Activated CD4-positive, alpha-beta T cell treated with anti-CD3 and anti-CD28 coated beads, Interleukin-2, amount 50 U/mL, for 4 hours (primary cell): ENCODE data around the gene CFAP52.
"Not testable (repeated sequence)": the region's sequence is repeated elsewhere in the genome, so short reads cannot be mapped to it uniquely, and the experiment has no call there.

Source experiments
- DNase-seq, 2 experiments: peaks; one replicate each; pipeline ENCODE4 v3.0.0-alpha.2; 2020

CFAP52 gene

DNA sequence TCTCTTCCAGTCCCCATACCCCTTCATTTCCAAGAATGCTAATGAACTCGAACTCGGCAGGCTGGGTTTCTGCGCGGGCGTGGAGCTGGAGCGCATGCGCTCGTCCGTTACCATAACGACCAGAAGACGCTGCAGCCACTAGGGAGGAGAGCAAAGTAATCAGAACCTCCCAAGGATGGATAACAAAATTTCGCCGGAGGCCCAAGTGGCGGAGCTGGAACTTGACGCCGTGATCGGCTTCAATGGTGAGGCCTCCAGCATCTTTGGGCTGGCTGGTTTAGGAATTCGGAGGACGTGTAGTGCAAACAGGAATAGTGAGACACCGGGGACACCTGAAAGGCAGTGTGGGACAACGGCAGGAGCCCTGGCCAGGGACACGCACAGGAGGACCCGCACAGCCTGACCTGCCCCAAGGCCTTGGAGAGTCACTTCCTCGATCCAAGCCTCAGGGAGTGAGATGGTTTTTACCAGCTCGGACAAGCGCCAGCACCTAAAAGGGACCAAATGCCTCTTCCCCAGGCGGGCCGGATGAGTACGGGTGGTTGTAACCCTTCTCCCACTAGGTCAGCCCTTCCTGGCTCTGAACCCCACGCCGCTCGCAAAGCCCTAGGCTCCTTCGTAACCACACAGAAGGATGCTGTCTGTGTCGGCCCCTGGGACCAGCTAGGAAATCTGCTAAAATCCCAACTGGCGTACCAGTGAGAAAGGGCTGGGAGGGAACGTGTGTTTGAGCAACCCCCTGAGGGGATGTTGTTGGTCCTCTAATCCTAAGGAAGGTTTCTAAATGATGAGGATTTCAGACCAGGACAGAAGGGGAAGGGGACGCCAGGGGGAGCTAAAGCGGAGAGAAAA lies at the start of gene CFAP52:
CFAP52 (plus strand) TSS at position 122 of the 852 bp plus-strand sequence; CDS start at position 176, 54 bp downstream.
- DNase-seq: peak; percentile 73

DNA sequence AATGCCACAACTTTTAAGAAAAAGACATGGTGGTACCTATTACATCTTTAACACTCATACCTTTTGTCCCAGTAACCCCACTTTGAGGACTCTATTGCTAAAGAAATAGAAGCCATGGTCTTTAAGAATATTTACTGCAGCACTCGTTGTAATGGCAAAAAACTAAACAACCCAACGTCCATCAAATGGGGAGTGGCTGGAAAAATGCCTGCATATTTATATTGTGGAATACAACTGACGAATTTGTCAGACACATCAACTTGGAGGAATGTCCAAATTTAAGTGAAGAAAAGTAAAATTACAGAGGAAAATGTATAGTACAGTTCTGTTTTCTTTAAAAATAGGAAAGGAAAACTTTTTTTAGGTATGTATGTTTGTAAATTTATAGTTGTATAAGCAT lies 48.7 kb upstream of the CFAP52 start:
- no peak for DNase-seq

- DNase-seq: no peak
Observed at GRCh38 chr17:9529033-9529700, 47.3 kb upstream of the CFAP52 start.

GRCh38 chr17:9531034-9531433 lies 45.4 kb upstream of the CFAP52 start:
- no peak for DNase-seq

DNA sequence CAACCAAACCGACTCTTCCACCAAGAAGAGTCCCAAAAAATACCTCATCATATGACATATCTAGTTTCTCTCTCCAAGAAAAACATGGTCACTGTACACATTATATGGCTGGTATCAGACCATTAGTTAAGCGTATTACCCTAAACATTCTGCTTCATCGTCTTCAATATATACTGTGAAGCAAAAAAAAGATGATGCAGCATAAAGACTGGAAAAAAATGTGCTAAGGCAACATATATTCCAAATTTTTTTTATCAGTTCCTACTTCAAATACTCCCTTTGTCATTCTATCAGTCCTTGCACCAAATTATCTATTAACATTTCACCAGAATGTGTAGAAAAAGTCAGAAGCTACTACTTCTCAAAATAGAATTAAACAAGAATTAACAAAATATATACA lies 43.7 kb upstream of the CFAP52 start:
- DNase-seq: no peak

- no peak for DNase-seq
Observed at GRCh38 chr17:9533441-9533840, 43.0 kb upstream of the CFAP52 start.

DNA sequence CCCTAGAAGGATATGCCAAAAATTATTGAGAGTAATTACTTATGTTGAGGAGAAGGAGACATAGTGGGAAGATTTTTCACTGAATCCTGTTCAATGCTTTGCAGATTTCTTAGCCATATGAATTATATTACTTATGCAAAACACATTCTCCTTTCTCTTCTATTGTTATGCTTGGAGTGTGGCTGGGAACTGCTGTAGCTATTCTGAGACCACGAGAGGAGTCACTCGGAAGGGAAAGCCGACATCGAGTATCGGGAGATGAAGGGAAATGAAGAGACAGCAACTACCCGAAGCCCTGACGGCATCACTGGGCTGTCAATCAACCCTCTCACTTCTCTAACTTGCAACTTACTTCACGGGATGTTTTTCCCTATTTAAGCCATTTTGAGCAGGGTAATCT lies 40.4 kb upstream of the CFAP52 start:
- no peak for DNase-seq

- DNase-seq: no peak
Observed at GRCh38 chr17:9537177-9537776, 39.2 kb upstream of the CFAP52 start.

DNA sequence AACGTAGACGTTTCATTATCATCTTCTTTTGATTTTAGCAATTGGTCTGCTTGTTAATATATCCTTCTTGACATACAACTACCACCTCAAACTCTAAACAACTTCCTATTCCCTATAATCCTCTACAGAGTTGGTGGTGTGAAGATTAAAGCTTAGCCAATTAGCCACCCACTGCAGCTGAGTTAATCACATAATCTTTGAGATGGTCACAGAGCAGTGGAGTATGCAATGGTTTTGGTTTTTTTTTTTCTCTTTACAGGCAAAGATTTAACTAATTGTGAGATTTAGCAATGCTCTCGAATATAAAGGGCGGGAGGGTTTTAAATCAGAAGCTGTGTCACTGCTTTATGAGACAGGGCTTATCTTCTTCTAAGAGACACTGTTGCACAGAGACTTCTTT lies 37.8 kb upstream of the CFAP52 start:
- DNase-seq: no peak

- no peak for DNase-seq
Observed at GRCh38 chr17:9541718-9542117, 34.7 kb upstream of the CFAP52 start.

DNA sequence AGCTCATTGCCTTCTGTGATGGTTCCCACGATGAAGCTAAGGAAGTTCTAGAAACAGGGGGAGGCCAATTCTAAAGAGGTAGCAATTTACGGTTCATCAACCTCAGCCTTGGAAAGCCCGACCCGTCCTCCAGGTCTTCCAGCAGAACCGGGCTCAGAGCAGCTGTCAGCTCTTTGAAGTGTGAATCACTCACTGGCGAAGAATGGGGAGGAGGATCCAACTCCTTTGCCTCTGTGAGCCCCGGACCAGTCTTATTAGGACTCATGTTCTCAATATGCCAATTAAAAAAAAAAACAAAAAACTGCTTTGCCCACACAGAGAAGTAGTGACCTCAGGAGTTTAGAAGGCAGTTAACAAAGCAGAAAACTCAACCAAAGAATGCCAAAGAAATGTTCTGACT lies 32.2 kb upstream of the CFAP52 start:
- DNase-seq: no peak

- no peak for DNase-seq
Observed at GRCh38 chr17:9549215-9549614, 27.2 kb upstream of the CFAP52 start.

GRCh38 chr17:9553181-9553580 lies 23.3 kb upstream of the CFAP52 start:
- DNase-seq: no peak

DNA sequence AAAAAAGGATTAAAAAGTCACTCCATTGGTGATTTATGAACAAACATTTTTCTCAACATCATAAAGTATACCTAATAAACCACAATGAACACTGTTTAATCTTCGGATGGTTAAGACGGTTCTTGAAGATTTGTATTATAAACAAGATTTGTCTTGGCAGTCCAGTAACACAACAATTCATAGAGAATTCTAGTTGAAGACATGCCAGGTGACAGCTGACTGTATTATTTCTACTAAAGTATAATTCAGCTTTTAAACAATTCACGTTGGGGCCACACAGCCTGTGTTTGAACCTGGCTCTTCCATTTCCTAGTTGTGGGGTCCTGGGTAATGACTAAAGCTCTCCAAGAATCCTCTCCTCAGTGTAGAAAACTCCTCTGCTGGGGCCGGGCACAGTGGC lies 22.8 kb upstream of the CFAP52 start:
- no peak for DNase-seq

GRCh38 chr17:9554715-9555114 lies 21.7 kb upstream of the CFAP52 start:
- DNase-seq: peak; percentile 31 to 33

DNA sequence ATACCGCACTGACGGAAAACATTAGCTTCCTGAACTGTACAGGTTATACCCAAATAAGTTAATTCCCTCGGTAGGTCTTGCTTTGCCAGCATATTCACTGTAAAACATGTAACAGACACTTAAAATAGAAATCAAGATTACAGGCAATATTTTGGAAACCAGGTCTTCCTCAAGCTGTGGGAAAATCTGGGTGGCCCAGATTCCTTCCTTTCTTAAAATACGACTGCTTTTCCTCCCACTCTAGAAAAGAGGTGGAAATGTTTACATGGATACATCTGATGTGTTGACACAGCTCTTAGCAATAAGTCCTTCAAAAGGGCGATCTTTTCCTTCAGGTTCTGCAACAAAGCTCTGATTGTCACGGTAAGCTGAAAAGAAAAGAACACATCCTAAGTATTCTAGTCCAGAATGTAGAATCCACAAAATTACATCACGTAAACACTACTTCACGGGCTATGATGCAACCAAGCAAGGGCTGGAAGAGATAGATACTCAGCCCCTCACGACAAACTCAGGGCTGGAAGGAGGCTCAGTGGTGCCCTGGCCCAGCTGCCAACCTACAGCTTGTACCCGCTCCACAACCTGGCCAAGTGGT lies 19.2 kb upstream of the CFAP52 start:
- no peak for DNase-seq

DNA sequence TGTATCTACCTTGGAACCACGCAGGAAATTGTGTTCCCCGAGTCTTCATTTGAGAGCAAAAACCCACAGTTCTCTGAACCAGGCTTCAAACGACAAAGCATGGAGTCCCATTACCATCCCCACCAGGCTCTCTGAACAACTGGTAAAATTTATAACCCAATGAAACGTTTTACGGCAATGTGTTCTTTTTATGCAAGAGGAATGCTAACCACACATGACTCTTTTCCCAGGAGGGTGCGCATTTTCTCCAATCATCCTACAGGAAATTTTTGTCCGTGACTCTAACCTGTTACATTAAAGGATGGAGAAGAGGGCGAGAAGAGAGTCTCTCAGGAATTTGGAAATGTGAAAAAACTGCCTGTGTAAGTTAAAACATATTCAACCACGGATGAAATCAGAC lies 18.6 kb upstream of the CFAP52 start:
- DNase-seq: no peak

GRCh38 chr17:9564104-9564503 lies 12.3 kb upstream of the CFAP52 start:
- no peak for DNase-seq

- DNase-seq: no peak
Observed at GRCh38 chr17:9566067-9566466, 10.4 kb upstream of the CFAP52 start.

- DNase-seq: not testable (repeated sequence)
Observed at GRCh38 chr17:9566739-9567138, 9.7 kb upstream of the CFAP52 start.

GRCh38 chr17:9568004-9568403 lies 8.4 kb upstream of the CFAP52 start:
- DNase-seq: no peak

DNA sequence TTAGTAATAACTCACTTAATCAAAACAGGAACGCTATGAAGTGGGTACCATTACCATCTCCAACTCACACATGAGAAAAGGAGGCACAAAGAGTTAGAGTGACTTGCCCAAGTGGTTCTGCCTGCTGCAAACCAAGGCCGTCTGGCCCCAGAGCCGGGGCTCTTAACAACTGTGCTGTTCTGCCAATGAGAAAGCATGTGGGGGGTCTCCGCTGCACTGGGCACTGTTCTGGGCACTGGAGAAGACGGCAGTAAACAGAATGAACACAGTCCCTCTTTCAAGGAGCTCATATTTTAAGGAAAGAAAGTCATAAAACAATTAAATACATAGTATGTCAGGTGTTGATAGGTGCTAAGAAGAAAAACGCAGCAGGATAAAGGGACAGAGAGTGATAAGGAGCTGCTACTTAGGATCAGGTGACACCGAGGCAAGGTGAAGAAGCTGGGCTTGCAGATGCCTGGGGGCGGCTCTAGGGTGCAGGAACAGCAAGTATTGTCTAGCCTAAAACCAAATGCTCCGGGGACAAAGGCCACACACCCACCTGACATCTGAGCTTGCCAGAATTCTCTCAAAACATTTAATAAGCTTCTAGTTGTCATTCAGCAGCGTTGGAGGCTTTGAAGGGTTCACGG lies 7.4 kb upstream of the CFAP52 start:
- no peak for DNase-seq

GRCh38 chr17:9571201-9571600 lies 5.2 kb upstream of the CFAP52 start:
- no peak for DNase-seq
